GM23338 (cell line): ENCODE measurements around the gene HRH3. TPM values are rescaled to one million over a fixed set of nuclear protein-coding genes. Genes with fewer than 3 reads are reported as not detected.

Experiments
- ATAC-seq: fragments of 200-7000 bp; cut with Tn5 transposase; 3 replicates; pipeline ENCODE4 v1.9.1; 2020
- DNase-seq: peaks from one replicate; pipeline ENCODE4 v3.0.0-alpha.2; 2015; ENCODE audit warnings: low spot score
- H2AFZ ChIP-seq: fragments of 200-600 bp; sonication (generic); 2 replicates; pipeline ENCODE4 v1.8.0; 2016; ENCODE audit warnings: antibody characterized with exemption, mild to moderate bottlenecking, moderate library complexity
- H3F3A ChIP-seq: fragments of 200-600 bp; sonication (generic); replicated peaks from 2 replicates; pipeline ENCODE4 v1.8.0; 2017; ENCODE audit warnings: antibody characterized with exemption, mixed run types, low read depth
- H3K27ac ChIP-seq: fragments of 200-600 bp; sonication (generic); 2 replicates; pipeline ENCODE4 v1.6.1; 2016; ENCODE audit warnings: low read depth
- H3K27me3 ChIP-seq: fragments of 200-600 bp; sonication (generic); 2 replicates; pipeline ENCODE4 v1.8.0; 2016; ENCODE audit warnings: mild to moderate bottlenecking, mixed run types, moderate library complexity; ENCODE audit not compliant: insufficient read depth
- H3K36me3 ChIP-seq: fragments of 200-600 bp; sonication (generic); 2 replicates; pipeline ENCODE4 v1.8.0; 2016; ENCODE audit warnings: mild to moderate bottlenecking; ENCODE audit not compliant: insufficient read depth
- H3K4me1 ChIP-seq: fragments of 200-600 bp; sonication (generic); 2 replicates; pipeline ENCODE4 v1.8.0; 2016; ENCODE audit warnings: mild to moderate bottlenecking, moderate library complexity; ENCODE audit not compliant: insufficient read depth
- H3K4me2 ChIP-seq: fragments of 200-600 bp; sonication (generic); 2 replicates; pipeline ENCODE4 v1.7.1; 2017; ENCODE audit warnings: mixed run types
- H3K4me3 ChIP-seq: fragments of 200-600 bp; sonication (generic); 2 replicates; pipeline ENCODE4 v1.6.1; 2016; ENCODE audit warnings: mixed run types
- H3K79me2 ChIP-seq: fragments of 200-600 bp; sonication (generic); replicated peaks from 2 replicates; pipeline ENCODE4 v1.8.0; 2017; ENCODE audit warnings: mild to moderate bottlenecking; ENCODE audit not compliant: insufficient read depth
- H3K9me2 ChIP-seq: fragments of 200-600 bp; sonication (generic); 2 replicates; pipeline ENCODE4 v1.8.0; 2017; ENCODE audit not compliant: insufficient read depth
- H4K20me1 ChIP-seq: fragments of 200-600 bp; sonication (generic); replicated peaks from 2 replicates; pipeline ENCODE4 v1.8.0; 2017; ENCODE audit warnings: mild to moderate bottlenecking; ENCODE audit not compliant: insufficient read depth
- H3K27ac Mint-ChIP-seq: 2 replicates; pipeline ENCODE4 v1.8.0; 2020; ENCODE audit warnings: inconsistent platforms, mild to moderate bottlenecking, moderate library complexity, mixed read lengths
- H3K27me3 Mint-ChIP-seq: 3 replicates; pipeline ENCODE4 v1.8.0; 2022; ENCODE audit warnings: low read depth, mild to moderate bottlenecking, moderate library complexity, mixed read lengths, inconsistent platforms; ENCODE audit not compliant: insufficient read depth, poor library complexity
- H3K36me3 Mint-ChIP-seq: 3 replicates; pipeline ENCODE4 v1.8.0; 2021; ENCODE audit warnings: low read depth, mild to moderate bottlenecking, inconsistent platforms, moderate library complexity, mixed read lengths
- H3K4me1 Mint-ChIP-seq: 3 replicates; pipeline ENCODE4 v1.8.0; 2020; ENCODE audit warnings: mild to moderate bottlenecking, inconsistent platforms, mixed read lengths
- H3K4me3 Mint-ChIP-seq: 3 replicates; pipeline ENCODE4 v1.8.0; 2021; ENCODE audit warnings: moderate library complexity, mild to moderate bottlenecking, inconsistent platforms, mixed read lengths
- H3K9me3 Mint-ChIP-seq: 3 replicates; pipeline ENCODE4 v1.8.0; 2020; ENCODE audit warnings: moderate library complexity, mild to moderate bottlenecking, inconsistent platforms, mixed read lengths
- CREB1 ChIP-seq: fragments of 250-450 bp; sonication (Bioruptor Pico); IDR thresholded peaks from 2 replicates; pipeline ENCODE4 v1.5.0; 2020; ENCODE audit warnings: low read depth, mild to moderate bottlenecking, moderate library complexity
- EZH2 ChIP-seq: fragments of 200-600 bp; sonication (generic); IDR thresholded peaks from one replicate; pipeline ENCODE4 v1.8.0; 2017; ENCODE audit warnings: antibody characterized with exemption, mild to moderate bottlenecking, low read depth; ENCODE audit not compliant: unreplicated experiment
- EZH2phosphoT487 ChIP-seq: fragments of 200-600 bp; sonication (generic); IDR thresholded peaks from one replicate; pipeline ENCODE4 v1.8.1; 2018; ENCODE audit warnings: antibody characterized with exemption; ENCODE audit not compliant: unreplicated experiment
- NANOG ChIP-seq: IDR thresholded peaks from 2 replicates; pipeline ENCODE4 v1.6.1; 2016; ENCODE audit warnings: antibody characterized with exemption, borderline replicate concordance
- REST ChIP-seq: IDR thresholded peaks from one replicate; pipeline ENCODE4 v1.6.1; 2018; ENCODE audit warnings: antibody characterized with exemption; ENCODE audit not compliant: unreplicated experiment
- STAT1 ChIP-seq: IDR thresholded peaks from one replicate; pipeline ENCODE4 v1.6.1; 2016; ENCODE audit warnings: antibody characterized with exemption; ENCODE audit not compliant: unreplicated experiment
- ZNF114 ChIP-seq: fragments of 250-450 bp; sonication (Bioruptor Pico); IDR thresholded peaks from 2 replicates; pipeline ENCODE4 v1.5.0; 2020; ENCODE audit warnings: mild to moderate bottlenecking, moderate library complexity
- polyA plus RNA-seq: library from polyadenylated mRNA; unstranded; fragments of >200 nt; fragmentation: Nextera tagmentation; extraction: Ambion mirVana; gene quantifications from 2 replicates; pipeline ENCODE4 v1.2.1, GENCODE V29; 2016
- total RNA-seq: library from RNA; depleted of rRNA; stranded (reverse); fragments of >200 nt; shearing (Covaris generic); gene quantifications from 2 replicates; pipeline ENCODE4 v1.2.3, GENCODE V29; 2014
- TF ChIP-seq, protein P1 (sequence below), 2 experiments: fragments of 200-600 bp in 1 of 2; sonication (generic) in 1 of 2; conservative IDR thresholded peaks; 2 replicates each; pipeline versions ENCODE4 v1.5.1 to v1.6.1; 2016 to 2017; ENCODE audit warnings: antibody characterized with exemption in 2 of 2, low read depth in 2 of 2, mild to moderate bottlenecking in 2 of 2, moderate library complexity in 1 of 2

Gene HRH3
- total and polyA plus RNA-seq, 2 experiments from 2014 or later, result 1.5 to 5.2 TPM

DNA sequence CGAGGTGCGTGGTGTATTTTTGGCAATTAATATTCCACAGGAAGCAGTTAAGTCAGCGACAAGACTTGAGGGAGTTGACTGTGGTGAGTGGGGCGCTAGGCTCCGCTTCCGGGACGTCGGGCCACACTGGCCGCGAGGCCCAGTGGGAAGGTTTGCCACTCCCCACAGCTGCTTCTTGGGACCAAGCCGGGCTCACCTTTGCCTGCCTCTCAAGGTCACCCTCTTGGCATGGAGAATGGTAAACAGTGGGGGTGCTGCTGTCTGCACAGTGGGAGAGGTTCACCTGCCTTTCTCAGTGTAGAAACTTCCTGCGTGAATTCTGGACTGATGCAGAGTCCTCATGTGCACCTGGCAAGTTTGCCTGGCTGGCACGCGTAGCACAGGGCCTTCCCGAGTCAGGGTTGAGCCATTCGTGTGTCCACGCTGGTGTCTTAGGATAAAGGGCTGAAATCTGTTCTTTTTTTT is 24.6 kb upstream of the HRH3 start (continued):
- no peak for TF ChIP-seq REST

DNA sequence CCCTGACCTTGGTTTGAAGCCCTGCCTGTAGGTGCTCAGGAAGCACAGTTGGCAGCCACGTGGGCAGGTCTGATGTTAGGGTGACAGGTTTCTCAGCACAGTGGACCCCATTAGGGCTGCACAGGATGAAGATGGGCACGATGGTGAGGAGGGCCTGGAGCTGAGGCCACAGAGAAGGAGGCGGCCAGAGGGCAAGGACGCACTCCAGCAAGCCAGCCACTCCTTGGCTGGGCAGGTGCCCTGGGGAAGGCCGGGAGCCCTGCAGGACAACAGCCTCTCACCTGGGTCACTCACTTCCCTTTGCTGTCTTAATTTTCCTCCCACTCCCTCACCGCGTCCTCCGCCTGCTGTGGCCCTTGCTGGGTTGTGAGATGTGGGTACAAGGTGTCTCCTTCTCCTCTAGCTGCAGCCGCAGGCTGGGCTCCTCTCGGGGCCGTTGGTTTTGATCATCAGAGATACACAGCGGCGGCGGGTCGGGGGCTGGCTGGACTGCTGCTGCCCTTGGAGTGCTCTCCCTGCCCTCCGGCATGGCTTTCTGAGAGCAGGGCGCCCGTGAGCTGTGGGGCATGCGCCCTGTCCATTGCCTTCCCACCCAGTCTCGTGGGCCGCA is 23.9 kb upstream of the HRH3 start:
- H3K27ac Mint-ChIP-seq, result no peak overlapping the region
- H3K36me3 ChIP-seq, result no peaks in the 10 kb centered on the region
- H4K20me1 ChIP-seq, result peaks cover 27% of the 10 kb centered on the region
- H3K4me1 ChIP-seq, result peaks cover 5% of the 10 kb centered on the region; the same call in 1 of the 2 replicates
- TF ChIP-seq NANOG, result no peak
- TF ChIP-seq, protein P1, sequence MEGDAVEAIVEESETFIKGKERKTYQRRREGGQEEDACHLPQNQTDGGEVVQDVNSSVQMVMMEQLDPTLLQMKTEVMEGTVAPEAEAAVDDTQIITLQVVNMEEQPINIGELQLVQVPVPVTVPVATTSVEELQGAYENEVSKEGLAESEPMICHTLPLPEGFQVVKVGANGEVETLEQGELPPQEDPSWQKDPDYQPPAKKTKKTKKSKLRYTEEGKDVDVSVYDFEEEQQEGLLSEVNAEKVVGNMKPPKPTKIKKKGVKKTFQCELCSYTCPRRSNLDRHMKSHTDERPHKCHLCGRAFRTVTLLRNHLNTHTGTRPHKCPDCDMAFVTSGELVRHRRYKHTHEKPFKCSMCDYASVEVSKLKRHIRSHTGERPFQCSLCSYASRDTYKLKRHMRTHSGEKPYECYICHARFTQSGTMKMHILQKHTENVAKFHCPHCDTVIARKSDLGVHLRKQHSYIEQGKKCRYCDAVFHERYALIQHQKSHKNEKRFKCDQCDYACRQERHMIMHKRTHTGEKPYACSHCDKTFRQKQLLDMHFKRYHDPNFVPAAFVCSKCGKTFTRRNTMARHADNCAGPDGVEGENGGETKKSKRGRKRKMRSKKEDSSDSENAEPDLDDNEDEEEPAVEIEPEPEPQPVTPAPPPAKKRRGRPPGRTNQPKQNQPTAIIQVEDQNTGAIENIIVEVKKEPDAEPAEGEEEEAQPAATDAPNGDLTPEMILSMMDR (conservative IDR thresholded peaks at IDR 0.05; ENCODE audit: low read depth in 2 of 2), result no peak
- TF ChIP-seq EZH2phosphoT487, result no peak
- TF ChIP-seq CREB1 (CRISPR knock-in tag), result no peak
- no peak for TF ChIP-seq ZNF114
- no peak overlapping the region for H3K4me2 ChIP-seq
- peaks cover 11% of the 10 kb centered on the region for H3K27me3 Mint-ChIP-seq
- H3K9me2 ChIP-seq, result no peaks in the 10 kb centered on the region
- H2AFZ ChIP-seq, result no peak overlapping the region
- H3K27me3 ChIP-seq, result no peaks in the 10 kb centered on the region
- 0 out of 2 replicates have a peak, but pooled peaks cover 2% of the 10 kb centered on the region for H3F3A ChIP-seq
- H3K9me3 Mint-ChIP-seq, result no peaks in the 10 kb centered on the region
- no peak for ATAC-seq
- H3K4me3 ChIP-seq, result no peak overlapping the region
- H3K27ac ChIP-seq, result 0 out of 2 replicates have a peak overlapping the region, but pooled peaks have one; percentile 50
- peaks cover 15% of the 10 kb centered on the region for H3K4me1 Mint-ChIP-seq
- peaks cover 5% of the 10 kb centered on the region; the same call in 1 of the 3 replicates for H3K36me3 Mint-ChIP-seq
- DNase-seq, result no peak
- H3K4me3 Mint-ChIP-seq, result no peak overlapping the region
- peaks cover 97% of the 10 kb centered on the region for H3K79me2 ChIP-seq

DNA sequence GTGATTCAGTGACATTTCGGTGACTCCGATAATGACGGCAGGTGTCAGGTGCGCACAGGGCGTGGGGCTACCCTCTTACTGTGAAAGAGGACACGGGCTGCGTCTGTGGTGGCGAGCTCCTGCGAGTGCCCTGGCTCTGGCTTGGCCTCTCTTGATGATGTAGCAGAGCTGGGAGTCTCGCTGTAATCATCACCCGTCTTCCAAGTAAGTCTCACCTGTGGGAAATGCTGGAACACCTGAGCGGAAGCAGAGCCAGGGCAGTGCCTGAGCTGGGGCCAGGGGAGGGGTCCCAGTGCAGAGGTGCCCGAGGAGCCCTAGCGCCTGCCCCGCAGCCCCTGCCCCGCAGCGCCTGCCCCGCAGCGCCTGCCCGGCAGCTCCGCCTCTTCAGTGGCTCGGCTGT is 23.0 kb upstream of the HRH3 start:
- Mint-ChIP-seq H3K4me3 (no peak overlapping the region), H3K36me3 (peaks cover 5% of the 10 kb centered on the region; the same call in 1 of the 3 replicates), H3K27me3 (peaks cover 11% of the 10 kb centered on the region), H3K9me3 (no peaks in the 10 kb centered on the region), H3K27ac (0 out of 2 replicates have a peak overlapping the region, but pooled peaks have one; percentile 87), H3K4me1 (peaks cover 15% of the 10 kb centered on the region)
- H3K79me2 ChIP-seq, result peaks cover 90% of the 10 kb centered on the region
- H3K36me3 ChIP-seq, result no peaks in the 10 kb centered on the region
- H4K20me1 ChIP-seq, result peaks cover 27% of the 10 kb centered on the region
- H2AFZ ChIP-seq, result no peak overlapping the region
- peaks cover 5% of the 10 kb centered on the region; the same call in 1 of the 2 replicates for H3K4me1 ChIP-seq
- no peaks in the 10 kb centered on the region for H3K9me2 ChIP-seq
- H3K27me3 ChIP-seq, result no peaks in the 10 kb centered on the region
- ATAC-seq (no peak; the same call in 2 of the 3 replicates), DNase-seq (no peak)
- H3K4me2 ChIP-seq, result no peak overlapping the region
- no peak overlapping the region for H3K4me3 ChIP-seq
- TF ChIP-seq, protein P1 (conservative IDR thresholded peaks at IDR 0.05; ENCODE audit: low read depth in 2 of 2), result no peak
- no peak for TF ChIP-seq STAT1
- no peak for TF ChIP-seq EZH2
- TF ChIP-seq REST, result no peak
- 0 out of 2 replicates have a peak, but pooled peaks cover 3% of the 10 kb centered on the region for H3F3A ChIP-seq
- no peak overlapping the region for H3K27ac ChIP-seq
